Esophagus squamous epithelium (tissue), 5 donors: Measurements from ENCODE around the gene ANKRD17. TPM values are rescaled to one million over a fixed set of nuclear protein-coding genes. Genes with fewer than 3 reads are reported as not detected.

ENCODE experiments used
- DNase-seq: peaks from one replicate; lab custom pipeline; 2025; lab: John Stamatoyannopoulos, UW
- H3K27ac ChIP-seq, 4 donors: fragments of 200-600 bp; sonication (generic); one replicate each; pipeline ENCODE4 v1.5.1; 2016 to 2019; ENCODE audit warnings: mild to moderate bottlenecking in 1 of 4
- H3K27me3 ChIP-seq, 4 donors: fragments of 200-600 bp; sonication (generic); 1 replicate in 3 of 4; 2 replicates in 1 of 4; pipeline versions ENCODE4 v1.5.1 to v1.6.0; 2017 to 2021; ENCODE audit warnings: antibody characterized with exemption in 1 of 4
- H3K36me3 ChIP-seq, 3 donors: fragments of 200-600 bp; sonication (generic); one replicate each; pipeline ENCODE4 v1.5.1; 2016 to 2019
- H3K4me1 ChIP-seq, 3 donors: fragments of 200-600 bp; sonication (generic); one replicate each; pipeline ENCODE4 v1.5.1; 2017 to 2019
- H3K4me3 ChIP-seq, 4 donors: fragments of 200-600 bp; sonication (generic); 1 replicate in 3 of 4; 2 replicates in 1 of 4; pipeline ENCODE4 v1.5.1; 2016 to 2019; ENCODE audit warnings: mild to moderate bottlenecking in 2 of 4, moderate library complexity in 1 of 4
- H3K9me3 ChIP-seq, 3 donors: fragments of 200-600 bp; sonication (generic); one replicate each; pipeline ENCODE4 v1.5.1; 2016 to 2019
- CTCF ChIP-seq, 6 experiments: fragments of 450-650 bp in 4 of 6; fragments of 200-600 bp in 2 of 6; sonication (generic) in 2 of 6; IDR thresholded peaks; one replicate each; pipeline ENCODE4 v1.5.1; 2016 to 2019; ENCODE audit warnings: antibody characterized with exemption in 6 of 6, mild to moderate bottlenecking in 4 of 6, moderate library complexity in 4 of 6
- POLR2A ChIP-seq, 4 donors: fragments of 450-650 bp; IDR thresholded peaks; one replicate each; pipeline ENCODE4 v1.6.1; 2017; ENCODE audit warnings: antibody characterized with exemption in 4 of 4, mild to moderate bottlenecking in 4 of 4, moderate library complexity in 3 of 4
- WGBS, 2 donors: methylation state at CpG; one replicate each; pipeline ENCODE4 v1.1.5; 2018; 5-methylcytosine and 5-hydroxymethylcytosine counted together
- intact Hi-C: fragments of 100-400 bp; cut with DNase I; formaldehyde crosslinking; loops from one replicate; pipeline ENCODE4 v1.15.0; 2022
- total RNA-seq, 4 donors: library from RNA; depleted of rRNA; stranded (reverse); fragments of >200 nt; gene quantifications; one replicate each; pipeline ENCODE4 v1.1.0, GENCODE V29; 2016
- donor health status: DM: yes; HTN: yes; CAD: no.

The ANKRD17 gene
- total RNA-seq, 4 donors from 2014 or later = 31.3 to 55.5 (median 47.5) TPM

- Histone ChIP-seq H3K27me3 (no peaks in the 10 kb centered on the region), H3K9me3 (no peaks in the 10 kb centered on the region), H3K4me1 (no peaks in the 10 kb centered on the region), H3K4me3 (no peak overlapping the region), H3K36me3 (peaks cover 4 to 92% (median 5%) of the 10 kb centered on the region in 3 donors), H3K27ac (no peak overlapping the region)
- intact Hi-C loops = no loop called here
- TF ChIP-seq POLR2A (IDR thresholded peaks at IDR 0.05) (no peak), CTCF (IDR thresholded peaks at IDR 0.05) (no peak)
- no peak for DNase-seq
- 96 to 98% methylated on average over 3 of the region's 3 CpGs for WGBS, 2 donors
Observed at GRCh38 chr4:73156394-73156793, 102.2 kb downstream of the ANKRD17 start.

- DNase-seq = no peak
- intact Hi-C loops = no loop called here
- H3K4me1 ChIP-seq = no peaks in the 10 kb centered on the region
- peaks cover 0 to 92% (median 5%) of the 10 kb centered on the region in 3 donors for H3K36me3 ChIP-seq
- H3K4me3 ChIP-seq = no peak overlapping the region
- H3K27me3 ChIP-seq = no peaks in the 10 kb centered on the region
- no peak for TF ChIP-seq CTCF (IDR thresholded peaks at IDR 0.05)
- no peak for TF ChIP-seq POLR2A (IDR thresholded peaks at IDR 0.05)
- H3K9me3 ChIP-seq = no peaks in the 10 kb centered on the region
- no peak overlapping the region for H3K27ac ChIP-seq
- WGBS, 2 donors = 92 to 94% methylated on average over 1 of the region's 1 CpG
Observed at GRCh38 chr4:73152893-73153292, 105.7 kb downstream of the ANKRD17 start.

GRCh38 chr4:73142995-73143547 is 115.5 kb downstream of the ANKRD17 start:
- H3K9me3 ChIP-seq = no peaks in the 10 kb centered on the region
- H3K27ac ChIP-seq = no peak overlapping the region
- H3K36me3 ChIP-seq = peaks cover 10 to 100% (median 11%) of the 10 kb centered on the region in 3 donors
- TF ChIP-seq CTCF (IDR thresholded peaks at IDR 0.05) = peak in 1 of 6 experiments; percentile 13
- TF ChIP-seq POLR2A (IDR thresholded peaks at IDR 0.05) = no peak
- WGBS, 2 donors = 89 to 94% methylated on average over 4 of the region's 4 CpGs
- no peaks in the 10 kb centered on the region for H3K27me3 ChIP-seq
- no peak for DNase-seq
- intact Hi-C loops = no loop called here
- H3K4me1 ChIP-seq = no peaks in the 10 kb centered on the region
- no peak overlapping the region for H3K4me3 ChIP-seq

- no peaks in the 10 kb centered on the region for H3K9me3 ChIP-seq
- TF ChIP-seq CTCF (IDR thresholded peaks at IDR 0.05) (no peak), POLR2A (IDR thresholded peaks at IDR 0.05) (no peak)
- intact Hi-C loops = loop anchor here (10.0 kb wide), 1 partner anchor 115 kb away; the partner anchor contains the start of gene ANKRD17
- H3K27me3 ChIP-seq = no peaks in the 10 kb centered on the region
- no peak overlapping the region for H3K27ac ChIP-seq
- no peak for DNase-seq
- WGBS, 2 donors = 90% methylated on average over 2 of the region's 2 CpGs
- H3K36me3 ChIP-seq = peaks cover 3 to 93% (median 13%) of the 10 kb centered on the region in 3 donors
- H3K4me3 ChIP-seq = no peak overlapping the region
- H3K4me1 ChIP-seq = peaks cover 0 to 8% (median 4%) of the 10 kb centered on the region in 3 donors
Observed at GRCh38 chr4:73139991-73140390, 118.6 kb downstream of the ANKRD17 start.

- intact Hi-C loops = loop anchor here (10.0 kb wide), 1 partner anchor 116 kb away; the partner anchor contains the start of gene ANKRD17
- H3K4me1 ChIP-seq = peaks cover 0 to 8% (median 4%) of the 10 kb centered on the region in 3 donors
- no peak overlapping the region for H3K27ac ChIP-seq
- H3K4me3 ChIP-seq = no peak overlapping the region
- no peaks in the 10 kb centered on the region for H3K9me3 ChIP-seq
- peaks cover 3 to 93% (median 14%) of the 10 kb centered on the region in 3 donors for H3K36me3 ChIP-seq
- WGBS, 2 donors = 95% methylated on average over 3 of the region's 3 CpGs
- H3K27me3 ChIP-seq = no peaks in the 10 kb centered on the region
- TF ChIP-seq CTCF (IDR thresholded peaks at IDR 0.05) (no peak), POLR2A (IDR thresholded peaks at IDR 0.05) (no peak)
- DNase-seq = no peak
Observed at GRCh38 chr4:73139245-73139644, 119.4 kb downstream of the ANKRD17 start.
